Liver (tissue), 9 donors: ENCODE results near the gene PDCD10. TPM values are rescaled to one million over a fixed set of nuclear protein-coding genes. Genes with fewer than 3 reads are reported as not detected.

Experiments
- DNase-seq: peaks from one replicate; pipeline ENCODE4 v3.0.0-alpha.2; 2017; ENCODE audit warnings: low spot score
- H3K27ac ChIP-seq, 2 donors: one replicate each; pipeline ENCODE4 v1.7.0; 2013; ENCODE audit warnings: inconsistent platforms in 2 of 2, low read length in 2 of 2, control low read depth in 1 of 2, low read depth in 1 of 2, mild to moderate bottlenecking in 1 of 2
- H3K27me3 ChIP-seq, 4 donors: one replicate each; pipeline versions ENCODE4 v1.6.1 to v1.7.0; 2013; ENCODE audit warnings: low read length in 3 of 4, inconsistent platforms in 1 of 4, mild to moderate bottlenecking in 1 of 4, moderate library complexity in 1 of 4; ENCODE audit not compliant: control insufficient read depth in 4 of 4, insufficient read depth in 4 of 4
- H3K36me3 ChIP-seq, 4 donors: one replicate each; pipeline versions ENCODE4 v1.6.1 to v1.7.0; 2013; ENCODE audit warnings: low read length in 3 of 4, mild to moderate bottlenecking in 3 of 4, low read depth in 1 of 4, moderate library complexity in 1 of 4; ENCODE audit not compliant: control insufficient read depth in 4 of 4, insufficient read depth in 3 of 4
- H3K4me1 ChIP-seq, 4 donors: one replicate each; pipeline versions ENCODE4 v1.6.1 to v1.7.0; 2013; ENCODE audit warnings: low read length in 3 of 4, mild to moderate bottlenecking in 3 of 4, moderate library complexity in 1 of 4; ENCODE audit not compliant: control insufficient read depth in 4 of 4, insufficient read depth in 4 of 4
- H3K4me3 ChIP-seq, 3 donors: one replicate each; pipeline versions ENCODE4 v1.6.1 to v1.7.0; 2013; ENCODE audit warnings: low read length in 3 of 3, control low read depth in 1 of 3, low read depth in 1 of 3, mild to moderate bottlenecking in 1 of 3
- H3K9ac ChIP-seq, 2 donors: one replicate each; pipeline ENCODE4 v1.7.0; 2013; ENCODE audit warnings: low read length in 2 of 2, mild to moderate bottlenecking in 2 of 2, moderate library complexity in 2 of 2, control low read depth in 1 of 2, low read depth in 1 of 2
- H3K9me3 ChIP-seq, 4 donors: one replicate each; pipeline versions ENCODE4 v1.6.1 to v1.7.0; 2013; ENCODE audit warnings: low read length in 3 of 4; ENCODE audit not compliant: control insufficient read depth in 4 of 4
- ATF3 ChIP-seq: IDR thresholded peaks from 2 replicates; pipeline ENCODE4 v1.6.1; 2016; ENCODE audit warnings: antibody characterized with exemption
- EGR1 ChIP-seq, 2 donors: IDR thresholded peaks; 2 replicates each; pipeline ENCODE4 v1.6.1; 2016 to 2018; ENCODE audit warnings: antibody characterized with exemption in 2 of 2, low read depth in 2 of 2
- FOXA1 ChIP-seq: IDR thresholded peaks from 2 replicates; pipeline ENCODE4 v1.6.1; 2016; ENCODE audit warnings: antibody characterized with exemption
- FOXA2 ChIP-seq: IDR thresholded peaks from 2 replicates; pipeline ENCODE4 v1.6.1; 2016; ENCODE audit warnings: antibody characterized with exemption
- HNF4A ChIP-seq, 2 donors: conservative IDR thresholded peaks; 2 replicates each; pipeline ENCODE4 v1.6.1; 2016; ENCODE audit warnings: antibody characterized with exemption in 2 of 2, mild to moderate bottlenecking in 2 of 2
- HNF4G ChIP-seq: IDR thresholded peaks from 2 replicates; pipeline ENCODE4 v1.6.1; 2016; ENCODE audit warnings: antibody characterized with exemption
- JUND ChIP-seq, 2 donors: IDR thresholded peaks; 2 replicates each; pipeline ENCODE4 v1.6.1; 2016; ENCODE audit warnings: antibody characterized with exemption in 2 of 2
- MAX ChIP-seq: IDR thresholded peaks from 2 replicates; pipeline ENCODE4 v1.6.1; 2016; ENCODE audit warnings: antibody characterized with exemption
- NR2F2 ChIP-seq: IDR thresholded peaks from 2 replicates; pipeline ENCODE4 v1.6.1; 2016; ENCODE audit warnings: antibody characterized with exemption
- RAD21 ChIP-seq, 2 donors: IDR thresholded peaks; 2 replicates each; pipeline ENCODE4 v1.6.1; 2016; ENCODE audit warnings: antibody characterized with exemption in 2 of 2, mild to moderate bottlenecking in 2 of 2
- REST ChIP-seq: IDR thresholded peaks from 2 replicates; pipeline ENCODE4 v1.6.1; 2016; ENCODE audit warnings: antibody characterized with exemption, mild to moderate bottlenecking
- RXRA ChIP-seq, 2 donors: IDR thresholded peaks; 2 replicates each; pipeline ENCODE4 v1.6.1; 2017 to 2018; ENCODE audit warnings: antibody characterized with exemption in 2 of 2, mild to moderate bottlenecking in 1 of 2
- SP1 ChIP-seq: IDR thresholded peaks from 2 replicates; pipeline ENCODE4 v1.6.1; 2018; ENCODE audit warnings: antibody characterized with exemption, mild to moderate bottlenecking
- TAF1 ChIP-seq: conservative IDR thresholded peaks from 2 replicates; pipeline ENCODE4 v1.6.1; 2016; ENCODE audit warnings: antibody characterized with exemption, mild to moderate bottlenecking
- YY1 ChIP-seq: IDR thresholded peaks from 2 replicates; pipeline ENCODE4 v1.6.1; 2016; ENCODE audit warnings: antibody characterized with exemption, mild to moderate bottlenecking
- ZBTB33 ChIP-seq: IDR thresholded peaks from 2 replicates; pipeline ENCODE4 v1.6.1; 2016; ENCODE audit warnings: antibody characterized with exemption
- WGBS: extraction: QIAGEN DNeasy Blood & Tissue Kit; methylation state at CpG from one replicate; pipeline ENCODE4 v1.1.7; 2013; 5-methylcytosine and 5-hydroxymethylcytosine counted together
- polyA plus RNA-seq, 2 donors: library from polyadenylated mRNA; stranded (reverse) in 1 of 2; unstranded in 1 of 2; fragments of 200-250 nt in 1 of 2; fragments of >200 nt in 1 of 2; fragmentation: Nextera tagmentation in 1 of 2; extraction: Ambion mirVana in 1 of 2; gene quantifications; one replicate each; pipeline versions ENCODE4 v1.2.1 to v1.2.3, GENCODE V29; 2013 to 2015
- total RNA-seq, 2 donors: library from RNA; depleted of rRNA; stranded (reverse); fragments of >200 nt; gene quantifications; one replicate each; pipeline ENCODE4 v1.2.3, GENCODE V29; 2014
- TF ChIP-seq, protein P1 (sequence below): fragments of 150-350 bp; IDR thresholded peaks from 2 replicates; pipeline ENCODE4 v1.5.1; 2017; ENCODE audit warnings: improper control_type of control experiment, low read depth, low read length; ENCODE audit not compliant: missing input control
- donor health status: healthy.
- donor health status: healthy.
- donor health status: healthy.
- donor health status: healthy.
- donor health status: healthy.

PDCD10 gene
- total and polyA plus RNA-seq, 4 donors: 17.5 to 84.0 (median 22.5) TPM

DNA sequence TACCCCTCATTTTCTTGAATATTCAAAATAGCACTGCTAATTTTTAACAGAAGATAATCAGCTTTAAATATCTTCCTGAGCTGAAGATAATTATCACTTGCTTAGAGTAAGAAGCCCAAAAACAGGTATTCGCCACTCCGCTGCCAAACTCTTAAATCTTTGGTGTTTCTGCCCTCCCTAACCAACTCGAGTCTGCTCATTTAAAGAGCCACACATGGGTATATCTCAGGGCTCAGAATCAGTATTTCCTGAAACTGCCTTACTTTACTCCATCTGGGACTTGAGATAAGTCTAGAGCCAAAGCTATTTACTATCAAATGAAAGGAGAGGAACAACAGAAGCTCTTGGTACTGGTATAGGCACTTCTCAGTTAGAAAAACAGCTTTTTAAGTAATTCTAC lies 10.8 kb downstream of the PDCD10 start:
- Histone ChIP-seq H3K4me1 (peaks cover 0 to 3% (median 0%) of the 10 kb centered on the region in 4 donors), H3K9ac (no peak overlapping the region), H3K9me3 (no peaks in the 10 kb centered on the region), H3K27me3 (no peaks in the 10 kb centered on the region), H3K36me3 (peaks cover 0 to 5% (median 3%) of the 10 kb centered on the region in 4 donors), H3K4me3 (no peak overlapping the region), H3K27ac (no peak overlapping the region)
- DNase-seq: no peak
- no peak for TF ChIP-seq HNF4A (conservative IDR thresholded peaks at IDR 0.05)
- no peak for TF ChIP-seq SP1
- no peak for TF ChIP-seq ATF3
- TF ChIP-seq NR2F2: no peak
- TF ChIP-seq HNF4G: no peak
- TF ChIP-seq FOXA2: no peak
- no peak for TF ChIP-seq MAX
- no peak for TF ChIP-seq RAD21 (IDR thresholded peaks at IDR 0.05)
- TF ChIP-seq TAF1: no peak
- no peak for TF ChIP-seq ZBTB33
- TF ChIP-seq JUND (IDR thresholded peaks at IDR 0.05): no peak
- WGBS: 85% methylated on average over 3 of the region's 3 CpGs

GRCh38 chr3:167723025-167723512 lies 11.6 kb downstream of the PDCD10 start:
- 95% methylated on average over 4 of the region's 4 CpGs for WGBS
- no peak overlapping the region for H3K9ac ChIP-seq
- H3K27ac ChIP-seq: no peak overlapping the region
- no peak overlapping the region for H3K4me3 ChIP-seq
- H3K4me1 ChIP-seq: peaks cover 0 to 3% (median 0%) of the 10 kb centered on the region in 4 donors
- H3K27me3 ChIP-seq: no peaks in the 10 kb centered on the region
- DNase-seq: no peak
- TF ChIP-seq FOXA2 (no peak), YY1 (no peak), EGR1 (IDR thresholded peaks at IDR 0.05; ENCODE audit: low read depth in 2 of 2) (no peak), RXRA (IDR thresholded peaks at IDR 0.05) (no peak), FOXA1 (no peak), NR2F2 (no peak), MAX (no peak), TAF1 (no peak), REST (no peak)
- TF ChIP-seq, protein P1, sequence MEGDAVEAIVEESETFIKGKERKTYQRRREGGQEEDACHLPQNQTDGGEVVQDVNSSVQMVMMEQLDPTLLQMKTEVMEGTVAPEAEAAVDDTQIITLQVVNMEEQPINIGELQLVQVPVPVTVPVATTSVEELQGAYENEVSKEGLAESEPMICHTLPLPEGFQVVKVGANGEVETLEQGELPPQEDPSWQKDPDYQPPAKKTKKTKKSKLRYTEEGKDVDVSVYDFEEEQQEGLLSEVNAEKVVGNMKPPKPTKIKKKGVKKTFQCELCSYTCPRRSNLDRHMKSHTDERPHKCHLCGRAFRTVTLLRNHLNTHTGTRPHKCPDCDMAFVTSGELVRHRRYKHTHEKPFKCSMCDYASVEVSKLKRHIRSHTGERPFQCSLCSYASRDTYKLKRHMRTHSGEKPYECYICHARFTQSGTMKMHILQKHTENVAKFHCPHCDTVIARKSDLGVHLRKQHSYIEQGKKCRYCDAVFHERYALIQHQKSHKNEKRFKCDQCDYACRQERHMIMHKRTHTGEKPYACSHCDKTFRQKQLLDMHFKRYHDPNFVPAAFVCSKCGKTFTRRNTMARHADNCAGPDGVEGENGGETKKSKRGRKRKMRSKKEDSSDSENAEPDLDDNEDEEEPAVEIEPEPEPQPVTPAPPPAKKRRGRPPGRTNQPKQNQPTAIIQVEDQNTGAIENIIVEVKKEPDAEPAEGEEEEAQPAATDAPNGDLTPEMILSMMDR: no peak
- no peaks in the 10 kb centered on the region for H3K9me3 ChIP-seq
- H3K36me3 ChIP-seq: peaks cover 6 to 12% (median 11%) of the 10 kb centered on the region in 4 donors
